Activated CD4-positive, CD25-positive, alpha-beta regulatory T cell treated with anti-CD3 and anti-CD28 coated beads, Interleukin-2, amount 50 U/mL, for 16 hours (primary cell): ENCODE results near the gene TYRO3.
"Not testable (repeated sequence)": the region's sequence is repeated elsewhere in the genome, so short reads cannot be mapped to it uniquely, and the experiment has no call there.

Experiments
- DNase-seq: peaks from one replicate; pipeline ENCODE4 v3.0.0-alpha.2; 2020; ENCODE audit warnings: low read depth, low spot score

The TYRO3 gene

GRCh38 chr15:41573396-41573795 lies 14.4 kb downstream of the TYRO3 start:
- DNase-seq, result no peak

GRCh38 chr15:41574158-41574557 lies 15.1 kb downstream of the TYRO3 start:
- no peak for DNase-seq

DNA sequence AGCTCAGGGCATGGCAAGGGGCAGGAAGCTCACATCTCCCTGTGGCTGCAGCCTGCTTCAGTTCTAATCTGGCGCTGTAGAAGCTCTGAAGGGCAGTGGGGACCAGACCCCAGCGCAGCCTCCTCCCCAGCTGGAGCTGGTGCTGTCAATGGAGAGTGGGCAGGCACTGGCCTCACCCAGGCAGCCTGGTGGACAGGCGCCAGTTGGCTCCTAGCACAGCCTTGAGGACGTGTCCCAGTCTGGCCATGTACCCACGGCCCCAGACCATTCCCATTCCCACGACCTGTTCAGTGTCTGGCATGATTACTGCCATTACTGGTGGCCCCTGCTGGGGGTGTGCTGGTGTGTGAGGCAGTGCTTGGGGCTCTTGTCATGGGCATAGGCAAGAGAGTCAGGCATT lies 16.3 kb downstream of the TYRO3 start:
- no peak for DNase-seq

DNA sequence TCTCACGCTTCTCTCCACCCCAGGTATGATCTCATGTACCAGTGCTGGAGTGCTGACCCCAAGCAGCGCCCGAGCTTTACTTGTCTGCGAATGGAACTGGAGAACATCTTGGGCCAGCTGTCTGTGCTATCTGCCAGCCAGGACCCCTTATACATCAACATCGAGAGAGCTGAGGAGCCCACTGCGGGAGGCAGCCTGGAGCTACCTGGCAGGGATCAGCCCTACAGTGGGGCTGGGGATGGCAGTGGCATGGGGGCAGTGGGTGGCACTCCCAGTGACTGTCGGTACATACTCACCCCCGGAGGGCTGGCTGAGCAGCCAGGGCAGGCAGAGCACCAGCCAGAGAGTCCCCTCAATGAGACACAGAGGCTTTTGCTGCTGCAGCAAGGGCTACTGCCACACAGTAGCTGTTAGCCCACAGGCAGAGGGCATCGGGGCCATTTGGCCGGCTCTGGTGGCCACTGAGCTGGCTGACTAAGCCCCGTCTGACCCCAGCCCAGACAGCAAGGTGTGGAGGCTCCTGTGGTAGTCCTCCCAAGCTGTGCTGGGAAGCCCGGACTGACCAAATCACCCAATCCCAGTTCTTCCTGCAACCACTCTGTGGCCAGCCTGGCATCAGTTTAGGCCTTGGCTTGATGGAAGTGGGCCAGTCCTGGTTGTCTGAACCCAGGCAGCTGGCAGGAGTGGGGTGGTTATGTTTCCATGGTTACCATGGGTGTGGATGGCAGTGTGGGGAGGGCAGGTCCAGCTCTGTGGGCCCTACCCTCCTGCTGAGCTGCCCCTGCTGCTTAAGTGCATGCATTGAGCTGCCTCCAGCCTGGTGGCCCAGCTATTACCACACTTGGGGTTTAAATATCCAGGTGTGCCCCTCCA lies 19.1 kb downstream of the TYRO3 start:
- no peak for DNase-seq

GRCh38 chr15:41578736-41579383 lies 19.8 kb downstream of the TYRO3 start:
- no peak for DNase-seq

DNA sequence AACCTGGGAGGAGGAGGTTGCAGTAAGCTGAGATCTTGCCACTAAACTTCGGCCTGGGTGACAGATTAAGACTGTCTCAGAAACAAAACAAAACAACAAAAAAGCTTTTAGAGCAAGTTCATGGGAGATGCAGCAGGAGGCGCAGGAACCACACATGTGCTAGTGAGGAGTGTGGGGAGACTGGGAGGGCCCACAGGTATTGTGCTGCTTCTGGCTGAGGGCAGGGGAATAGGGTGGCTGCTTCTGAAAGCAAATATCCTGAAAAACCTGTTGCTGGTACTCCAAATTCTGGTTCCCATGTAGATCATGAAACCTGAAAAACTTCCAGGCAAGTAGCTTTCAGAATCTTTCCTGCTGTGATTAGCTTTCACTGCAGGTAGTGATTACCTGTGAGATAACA lies 22.1 kb downstream of the TYRO3 start:
- no peak for DNase-seq

GRCh38 chr15:41583795-41584194 lies 24.8 kb downstream of the TYRO3 start:
- DNase-seq, result no peak

GRCh38 chr15:41584636-41585126 lies 25.7 kb downstream of the TYRO3 start:
- DNase-seq, result no peak

GRCh38 chr15:41585127-41586047 lies 26.4 kb downstream of the TYRO3 start:
- no peak for DNase-seq

GRCh38 chr15:41586531-41587282 lies 27.7 kb downstream of the TYRO3 start:
- not testable (repeated sequence) for DNase-seq

GRCh38 chr15:41589018-41589417 lies 30.0 kb downstream of the TYRO3 start:
- DNase-seq, result not testable (repeated sequence)

- not testable (repeated sequence) for DNase-seq
These were observed 30.6 kb downstream of the TYRO3 start for GRCh38 chr15:41589571-41589970.

- DNase-seq, result not testable (repeated sequence)
These were observed 32.2 kb downstream of the TYRO3 start for GRCh38 chr15:41591217-41591616.

GRCh38 chr15:41592718-41593117 lies 33.7 kb downstream of the TYRO3 start:
- DNase-seq, result not testable (repeated sequence)

GRCh38 chr15:41594801-41595746 lies 36.1 kb downstream of the TYRO3 start:
- no peak for DNase-seq

- DNase-seq, result no peak
These were observed 38.0 kb downstream of the TYRO3 start for GRCh38 chr15:41596972-41597371.

- DNase-seq, result no peak
These were observed 38.8 kb downstream of the TYRO3 start for GRCh38 chr15:41597787-41598186.

GRCh38 chr15:41599061-41599460 lies 40.0 kb downstream of the TYRO3 start:
- DNase-seq, result no peak

DNA sequence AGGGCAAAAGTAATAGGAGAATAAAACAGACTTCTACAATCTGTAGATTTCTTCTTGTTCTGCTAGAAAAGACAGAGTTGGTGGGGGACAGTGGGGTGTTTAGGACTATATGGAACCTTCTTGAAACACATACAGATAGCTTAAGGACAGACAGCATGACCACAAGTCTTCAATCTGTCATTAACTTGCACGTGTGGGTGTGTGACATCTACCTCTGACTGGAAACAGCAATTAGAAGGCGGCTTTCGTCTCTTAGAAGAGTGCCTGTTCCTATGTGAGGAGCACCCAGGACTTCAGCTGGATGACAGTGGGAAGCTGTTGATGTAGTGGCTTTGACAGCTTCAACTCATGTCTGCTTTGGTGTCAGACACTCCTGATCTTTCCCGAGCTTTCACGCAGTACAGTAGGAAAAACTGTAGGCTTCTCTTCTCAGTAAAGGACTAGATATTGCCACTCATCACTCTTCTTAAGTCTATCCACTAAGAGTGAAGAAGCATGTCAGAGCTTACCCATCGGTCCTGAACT lies 44.5 kb downstream of the TYRO3 start:
- DNase-seq, result no peak
